LNCaP clone FGC (cell line): ENCODE data around the gene MRAS.
A peak's percentile ranks its signal among the peaks of the same experiment; 100 is the strongest.
"Not testable (repeated sequence)": the region's sequence is repeated elsewhere in the genome, so short reads cannot be mapped to it uniquely, and the experiment has no call there.

Source experiments
- DNase-seq: peaks from one replicate; pipeline ENCODE4 v3.0.0-alpha.2; 2011; ENCODE audit warnings: low read depth
- H3K4me3 ChIP-seq: 2 replicates; pipeline ENCODE4 v1.5.1; 2011; ENCODE audit warnings: mild to moderate bottlenecking, low read depth, low read length, control low read depth
- CTCF ChIP-seq: IDR thresholded peaks from 2 replicates; pipeline ENCODE4 v1.5.1; 2012; ENCODE audit warnings: mild to moderate bottlenecking; ENCODE audit not compliant: control insufficient read depth, insufficient read depth; ENCODE audit errors: extremely low read depth

Gene MRAS

GRCh38 chr3:138426211-138426610, 77.8 kb downstream of the MRAS start:
- no peak for DNase-seq
- 0 out of 2 replicates have a peak, but pooled peaks have one; percentile 16 for TF ChIP-seq CTCF

GRCh38 chr3:138426754-138427153, 78.4 kb downstream of the MRAS start:
- DNase-seq, H3K4me3 ChIP-seq: not testable (repeated sequence)

More at GRCh38 chr3:138426211-138426610, 77.8 kb downstream of the MRAS start:
- no peak overlapping the region for H3K4me3 ChIP-seq

GRCh38 chr3:138429665-138430064, 81.3 kb downstream of the MRAS start:
- TF ChIP-seq CTCF, result no peak
- DNase-seq, result no peak
- no peak overlapping the region for H3K4me3 ChIP-seq

GRCh38 chr3:138432576-138433240, 84.3 kb downstream of the MRAS start:
- no peak for DNase-seq
- TF ChIP-seq CTCF, result no peak
- H3K4me3 ChIP-seq, result no peak overlapping the region

GRCh38 chr3:138433892-138434275, 85.5 kb downstream of the MRAS start:
- no peak overlapping the region for H3K4me3 ChIP-seq
- DNase-seq, result no peak
- TF ChIP-seq CTCF, result no peak

- TF ChIP-seq CTCF, result no peak
- H3K4me3 ChIP-seq, result peak within 1 kb of the TSS; percentile 53
- DNase-seq, result peak; percentile 65
Measured at GRCh38 chr3:138434276-138434874, 86.0 kb downstream of the MRAS start, which contains the start of gene ESYT3. ESYT3 (plus strand) TSS chr3:138434616; CDS start chr3:138434799, 183 bp downstream.

GRCh38 chr3:138434875-138435772, 86.7 kb downstream of the MRAS start:
- peak overlapping the region; percentile 53 for H3K4me3 ChIP-seq
- DNase-seq, result no peak
- no peak for TF ChIP-seq CTCF
